Measurements from ENCODE around the gene SLC4A2.

SLC4A2 gene

GRCh38 chr7:151124481-151124880 lies 65.1 kb downstream of the SLC4A2 start:
- no peak for TF ChIP-seq POLR2A (IDR thresholded peaks at IDR 0.05; ENCODE audit: low read length)

DNA sequence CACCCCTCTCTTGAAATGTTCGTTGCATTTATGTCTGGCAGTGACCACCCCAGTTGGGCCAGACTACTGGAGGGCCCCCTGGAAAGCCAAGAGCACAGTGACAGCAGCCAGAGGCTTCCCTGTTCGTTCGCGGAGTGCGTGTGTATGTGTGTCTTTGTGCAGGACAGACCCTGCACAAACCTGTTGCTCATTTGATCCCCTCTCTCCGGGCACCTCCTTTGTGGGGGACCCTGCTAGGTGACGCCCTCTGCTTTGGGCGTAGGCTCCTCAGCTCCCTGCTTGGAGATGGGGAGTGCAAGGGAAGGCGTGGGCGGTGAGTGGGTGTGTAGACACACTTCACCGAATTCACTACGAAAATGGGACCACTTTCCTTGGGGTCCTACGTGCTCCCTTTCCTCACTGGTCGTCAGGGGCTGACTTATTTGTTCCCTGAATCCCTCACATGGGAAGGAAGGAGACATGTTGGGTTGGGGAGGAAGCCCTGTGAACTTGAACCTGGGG lies 65.6 kb downstream of the SLC4A2 start:
- no peak for TF ChIP-seq GATA1 (IDR thresholded peaks at IDR 0.05; ENCODE audit: low read depth, low read length)
- no peak for TF ChIP-seq POLR2A (IDR thresholded peaks at IDR 0.05; ENCODE audit: low read length)
- no peak for DNase-seq

More at GRCh38 chr7:151124481-151124880, 65.1 kb downstream of the SLC4A2 start:
- no peak for DNase-seq

DNA sequence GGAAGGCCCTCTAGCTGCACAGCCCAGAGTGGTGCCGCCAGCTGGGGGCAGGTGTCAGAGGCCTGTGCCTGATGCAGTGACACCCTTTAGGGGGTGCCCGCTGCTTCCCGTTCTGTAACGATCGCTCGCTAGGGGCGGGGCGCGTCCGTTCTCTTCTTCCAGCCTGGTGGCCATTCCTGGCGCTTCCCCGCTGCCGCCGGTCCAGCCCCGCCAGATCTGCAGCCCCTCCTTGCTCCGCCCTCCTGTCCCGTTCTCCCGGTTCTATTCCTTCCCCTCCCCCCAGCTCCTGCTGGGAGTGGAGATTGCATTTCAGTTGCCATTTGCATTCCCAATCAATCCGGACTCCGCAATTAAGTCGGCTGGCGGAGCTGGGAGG lies 66.1 kb downstream of the SLC4A2 start:
- TF ChIP-seq GATA1 (IDR thresholded peaks at IDR 0.05; ENCODE audit: low read depth, low read length) (no peak), POLR2A (IDR thresholded peaks at IDR 0.05; ENCODE audit: low read length) (no peak)
- DNase-seq = no peak

DNA sequence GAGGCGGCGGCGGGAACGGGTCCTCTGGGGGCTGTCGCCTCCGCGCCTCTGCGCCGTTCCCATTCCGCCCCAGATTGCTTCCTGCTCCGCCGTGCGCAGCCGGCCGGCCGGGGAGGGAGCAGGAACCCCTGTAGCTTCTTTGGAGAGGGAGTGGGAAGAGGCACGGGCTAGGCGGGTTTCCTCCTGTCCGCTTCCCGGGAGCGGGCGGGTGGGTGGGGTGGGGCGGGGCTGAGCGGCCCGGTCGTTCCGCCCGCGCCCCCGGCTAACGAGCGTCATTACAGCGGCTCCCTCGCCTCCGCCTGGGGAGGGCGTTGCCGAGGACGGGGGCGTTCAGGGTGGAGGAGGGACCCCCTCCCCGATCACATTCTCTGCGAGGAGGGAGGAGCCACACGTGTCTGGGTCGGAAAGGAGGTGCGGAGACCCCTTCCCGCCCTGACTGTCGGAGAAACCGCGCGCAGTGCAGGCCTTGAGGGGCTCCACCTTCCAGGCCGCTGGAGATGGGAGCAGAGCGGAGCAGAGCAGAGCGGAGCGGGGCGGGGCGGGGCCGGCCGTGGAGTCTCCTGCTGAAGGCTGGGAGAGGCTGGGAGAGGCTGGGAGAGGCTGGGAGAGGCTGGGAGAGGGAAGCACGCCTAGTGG lies 66.6 kb downstream of the SLC4A2 start:
- TF ChIP-seq POLR2A (IDR thresholded peaks at IDR 0.05; ENCODE audit: low read length) (no peak), GATA1 (IDR thresholded peaks at IDR 0.05; ENCODE audit: low read depth, low read length) (no peak)
- no peak for DNase-seq
